Non-pigmented ciliary epithelial cell (primary cell): Measurements from ENCODE around the gene NRP2.

Source experiments
- DNase-seq: peaks from one replicate; pipeline ENCODE4 v3.0.0-alpha.2; 2010; ENCODE audit warnings: low read depth

The NRP2 gene

GRCh38 chr2:205706769-205707381, 24.6 kb downstream of the NRP2 start:
- peak; percentile 87 for DNase-seq

DNA sequence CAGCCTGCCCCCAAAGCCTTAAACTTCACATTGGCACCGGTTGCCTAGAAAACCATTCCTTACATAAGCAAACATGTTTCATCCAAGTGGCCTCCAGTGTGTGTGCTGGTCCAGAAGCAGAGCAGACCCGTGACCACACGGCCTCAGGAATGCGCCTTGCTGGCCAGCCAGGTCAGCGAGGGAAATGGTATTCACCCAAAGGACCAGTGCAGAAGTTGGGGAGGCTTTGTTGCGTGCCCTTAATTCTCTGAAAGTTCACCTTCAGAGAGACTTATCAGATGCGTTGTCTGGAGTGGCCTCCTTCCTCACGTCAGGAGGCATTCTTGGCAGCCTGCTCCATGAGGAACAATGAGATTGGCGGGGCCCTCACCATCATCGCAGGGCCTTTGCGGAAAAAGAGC, 25.9 kb downstream of the NRP2 start:
- DNase-seq: peak; percentile 63

DNA sequence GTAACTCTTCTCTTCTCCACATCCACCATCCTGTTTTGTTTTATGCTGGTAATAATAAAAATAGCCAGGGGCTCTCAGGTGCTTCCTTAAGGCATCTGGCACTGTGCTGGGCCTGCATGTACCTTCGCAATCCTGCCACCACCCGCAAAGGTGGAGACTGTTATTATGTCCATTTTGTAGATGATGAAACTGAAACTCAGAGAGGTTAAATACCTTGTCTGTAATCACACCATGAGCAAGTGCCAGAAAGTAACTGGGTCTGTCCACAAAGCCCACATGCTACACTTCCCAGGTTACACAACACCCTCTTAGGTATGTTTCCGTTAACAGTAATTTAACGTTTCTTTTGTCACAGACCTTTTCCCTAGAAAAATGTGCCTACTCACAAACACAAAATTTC, 27.0 kb downstream of the NRP2 start:
- no peak for DNase-seq

DNA sequence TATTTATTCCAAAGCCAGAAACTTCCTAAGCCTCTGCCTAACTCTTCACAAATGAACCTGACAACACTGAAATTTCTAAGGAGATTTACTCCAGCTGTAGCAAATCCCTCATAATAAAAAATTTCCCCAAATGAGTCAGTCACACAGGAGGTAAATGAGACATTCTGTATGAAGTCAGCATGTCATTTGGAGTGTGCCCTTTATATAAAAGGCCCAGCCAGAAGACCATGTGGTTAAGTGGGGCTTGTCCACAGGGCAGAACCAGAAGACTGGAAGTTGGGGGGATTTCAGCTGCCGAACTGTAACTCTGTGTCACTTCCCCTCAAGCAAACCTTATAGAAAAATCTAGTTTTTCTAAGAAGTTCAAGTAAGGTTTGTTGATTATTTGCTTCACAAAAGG, 30.2 kb downstream of the NRP2 start:
- DNase-seq: peak; percentile 67

DNA sequence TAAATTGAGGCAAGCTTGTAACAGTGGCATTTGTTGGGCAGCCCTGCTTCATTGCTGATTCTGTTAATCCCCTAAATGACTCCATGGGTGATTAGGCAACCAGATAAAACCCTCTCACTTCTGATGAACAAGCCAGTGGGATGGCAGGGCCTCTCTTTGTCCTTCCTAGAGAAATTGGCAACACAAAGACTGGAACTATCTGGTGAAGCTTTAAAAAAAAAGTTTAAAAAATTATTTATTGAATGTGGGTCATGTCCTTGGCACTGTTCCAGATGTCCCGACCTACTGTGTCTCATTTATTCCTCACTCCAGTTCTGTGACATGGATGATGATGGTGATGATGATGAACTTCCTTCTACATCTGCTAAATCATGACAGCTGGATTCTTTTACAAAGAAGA, 30.8 kb downstream of the NRP2 start:
- no peak for DNase-seq

DNA sequence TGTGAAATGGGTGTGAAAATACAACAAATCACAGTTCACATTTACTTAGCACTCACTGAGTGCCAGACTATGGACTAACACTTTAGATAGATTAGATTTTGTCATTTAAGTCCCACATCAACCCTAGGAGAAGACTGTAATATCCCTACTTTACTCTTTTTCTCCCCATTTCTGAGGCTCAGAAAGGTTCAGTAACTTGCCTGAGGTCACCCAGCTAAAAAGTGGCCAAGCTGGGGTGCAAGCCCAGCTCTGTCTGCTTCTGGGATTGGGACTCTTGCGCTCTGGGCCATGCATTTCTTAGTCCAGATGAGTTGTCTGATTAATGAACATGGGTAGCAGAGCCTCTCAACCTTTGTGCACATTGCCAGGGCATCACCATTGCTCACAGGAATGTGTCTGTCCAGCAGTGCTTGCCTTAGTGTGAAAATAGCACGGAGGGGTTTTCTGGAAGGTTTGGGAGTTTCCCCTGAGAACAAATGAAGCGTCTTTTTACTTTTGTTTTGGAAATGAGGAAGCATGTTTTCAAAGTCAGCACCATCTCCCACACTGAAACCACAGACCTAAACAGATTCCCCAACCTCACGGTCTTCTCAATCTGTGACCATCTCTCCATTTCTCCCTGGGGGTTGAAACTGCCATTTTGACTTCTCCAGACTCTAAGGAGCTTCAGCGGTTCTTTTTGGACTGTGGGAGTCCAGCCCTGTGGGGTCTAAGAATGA, 31.9 kb downstream of the NRP2 start:
- DNase-seq: no peak

GRCh38 chr2:205714789-205715720, 32.8 kb downstream of the NRP2 start:
- no peak for DNase-seq

GRCh38 chr2:205715831-205716525, 33.7 kb downstream of the NRP2 start:
- DNase-seq: no peak

DNA sequence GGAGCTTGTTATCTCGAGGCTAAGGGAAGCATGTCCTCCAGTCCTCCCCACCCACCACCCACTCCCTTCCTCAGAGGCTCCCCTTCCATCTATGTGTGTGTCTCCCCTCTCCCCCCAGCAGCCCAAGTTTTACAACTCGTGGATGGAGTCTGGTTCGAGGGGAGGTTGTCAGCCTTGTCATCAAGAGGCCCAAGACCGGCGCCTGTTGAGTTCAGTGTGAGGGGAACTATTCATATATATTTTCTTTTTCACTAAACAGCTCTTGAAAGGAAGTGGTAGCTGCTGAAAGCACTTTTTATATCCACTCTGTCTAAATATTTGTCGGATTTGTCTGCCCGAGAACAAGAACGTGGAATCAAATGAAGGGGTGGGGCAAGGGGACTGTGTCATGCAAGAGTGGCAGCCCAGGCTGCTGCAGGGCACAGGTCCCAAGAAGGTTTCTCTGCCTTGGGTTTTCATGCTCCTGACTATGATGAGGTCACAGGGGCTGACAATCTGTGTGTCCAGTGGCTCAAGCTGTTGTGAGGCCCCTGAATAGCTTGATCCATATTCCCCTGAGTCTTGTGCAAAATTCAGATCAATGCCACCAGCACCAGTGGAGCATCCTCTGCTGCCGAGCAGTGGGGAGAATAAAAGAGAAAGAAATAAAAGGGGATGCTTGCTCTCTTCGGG, 35.0 kb downstream of the NRP2 start:
- no peak for DNase-seq

DNA sequence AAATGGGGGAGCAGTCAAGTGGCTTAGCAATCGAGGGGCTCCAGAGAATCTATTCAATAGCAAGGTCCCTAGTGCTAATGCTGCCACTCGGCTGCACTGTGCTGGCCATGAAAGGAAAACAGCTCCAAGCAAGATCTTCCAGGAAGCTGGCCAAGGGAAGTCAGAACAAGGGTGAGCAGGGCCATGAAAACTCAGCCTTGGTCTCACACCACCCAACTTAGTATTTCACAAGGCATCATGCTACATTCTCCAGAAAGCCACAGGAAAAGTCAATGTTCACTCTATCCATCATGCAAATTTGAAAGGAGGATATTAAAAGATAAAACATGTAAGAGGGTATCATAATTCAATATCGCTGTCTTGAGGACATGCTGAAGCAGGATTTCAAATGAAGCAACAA, 35.7 kb downstream of the NRP2 start:
- no peak for DNase-seq

DNA sequence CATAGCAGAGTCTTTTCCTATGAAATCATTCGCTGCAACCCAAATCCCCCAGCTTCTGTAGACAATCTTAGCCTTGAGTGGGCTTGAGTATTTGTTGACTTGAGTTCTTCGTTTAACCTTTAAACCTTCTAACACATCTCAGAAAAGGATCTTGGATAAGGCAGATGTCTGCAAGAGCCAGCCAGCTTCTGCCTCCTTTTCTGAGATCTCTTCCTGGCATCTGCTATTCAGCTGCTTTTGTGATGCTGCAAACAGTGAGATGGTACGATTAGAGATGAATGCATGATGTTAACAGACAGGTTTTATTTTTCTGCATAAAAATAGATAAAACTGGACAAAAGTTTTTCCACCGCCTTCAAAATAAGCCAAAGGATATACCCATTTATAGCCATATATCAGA, 37.5 kb downstream of the NRP2 start:
- DNase-seq: no peak

DNA sequence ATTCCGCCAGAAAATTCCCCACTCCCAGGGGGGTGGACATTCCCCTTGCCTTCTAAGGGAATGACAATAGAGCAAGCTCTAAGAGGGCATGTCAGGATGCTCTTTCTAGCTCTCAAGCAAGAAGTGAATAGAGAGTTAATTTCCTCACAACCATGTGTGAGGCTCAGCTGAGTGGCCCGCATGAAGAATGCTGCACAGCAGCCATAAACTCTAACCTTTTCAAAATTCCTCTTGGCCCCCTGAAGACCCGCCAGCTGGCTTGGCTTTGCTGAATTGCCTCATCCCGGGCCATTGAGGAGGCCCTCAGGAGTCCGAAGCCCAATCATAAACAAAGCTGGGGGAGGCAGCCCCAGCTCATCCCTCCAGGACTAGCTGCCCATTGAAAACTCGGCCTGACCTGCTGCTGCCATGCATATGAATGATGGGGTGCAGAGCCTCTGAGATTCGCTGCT, 38.2 kb downstream of the NRP2 start:
- no peak for DNase-seq

- no peak for DNase-seq
Measured at GRCh38 chr2:205721057-205721449, 38.8 kb downstream of the NRP2 start.

- DNase-seq: no peak
Measured at GRCh38 chr2:205722283-205722918, 40.1 kb downstream of the NRP2 start.

DNA sequence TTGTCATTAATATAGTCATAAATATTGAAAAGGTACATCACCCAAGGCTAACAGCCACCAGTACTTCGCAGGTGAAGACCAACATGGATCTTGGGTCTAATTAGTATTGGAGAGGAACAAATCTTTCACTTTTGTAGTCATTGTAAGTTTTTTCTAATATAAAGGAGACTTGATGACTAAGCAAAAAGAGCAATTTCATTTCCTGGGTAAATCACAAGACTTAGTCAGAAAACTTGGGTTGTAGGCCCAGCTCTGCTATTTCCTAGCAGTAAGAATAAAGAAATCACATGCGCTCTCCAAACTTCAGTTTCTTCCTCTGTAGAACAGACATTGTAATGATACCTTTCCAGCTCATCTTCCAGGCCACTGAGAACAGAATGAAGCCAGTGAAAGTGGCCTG, 40.9 kb downstream of the NRP2 start:
- DNase-seq: no peak

GRCh38 chr2:205725059-205725458, 42.8 kb downstream of the NRP2 start:
- no peak for DNase-seq

DNA sequence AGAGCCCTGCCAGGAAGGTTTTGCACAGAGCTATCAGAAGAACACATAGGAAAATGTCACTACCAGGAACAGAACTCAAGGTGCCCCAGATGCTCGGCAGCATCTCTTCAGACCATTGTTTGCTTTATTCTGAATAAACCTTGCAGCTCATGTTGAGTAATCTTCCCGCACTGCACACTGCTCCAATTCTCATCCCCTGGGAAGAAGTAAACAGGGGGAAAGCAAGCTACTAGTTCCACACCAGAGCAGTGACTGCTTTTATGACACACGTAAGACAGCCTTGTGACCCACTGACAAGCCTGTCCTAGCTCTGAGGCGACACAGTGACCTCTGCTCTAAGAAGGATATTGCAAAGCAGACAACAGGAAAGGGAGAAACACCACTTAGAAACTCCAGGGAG, 44.2 kb downstream of the NRP2 start:
- DNase-seq: no peak

GRCh38 chr2:205727174-205727573, 44.9 kb downstream of the NRP2 start:
- DNase-seq: no peak

GRCh38 chr2:205728366-205728765, 46.1 kb downstream of the NRP2 start:
- no peak for DNase-seq

- no peak for DNase-seq
Measured at GRCh38 chr2:205730191-205730590, 47.9 kb downstream of the NRP2 start.
